K562 (cell line): ENCODE measurements around the gene TMEM139. TPM values are rescaled to one million over a fixed set of nuclear protein-coding genes. Genes with fewer than 3 reads are reported as not detected.

Experiments
- ATAC-seq: fragments of 200-7000 bp; cut with Tn5 transposase; 3 replicates; pipeline ENCODE4 v1.9.1; 2020; ENCODE audit warnings: moderate library complexity
- BruUV-seq: library from RNA; stranded (reverse); fragments of 400-500 nt; replicated peaks from 2 replicates; lab custom pipeline; 2021; lab: Mats Ljungman, UMichigan
- CTCF ChIA-PET: fragments of 300-600 bp; formaldehyde crosslinking; extraction: SDS; loops from one replicate; lab custom pipeline; 2021; ENCODE audit warnings: low intra/inter-chr PET ratio; lab: Yijun Ruan, JAX
- POLR2A ChIA-PET: fragments of 300-600, 350-650 bp; sonication (Branson Sonifier 250); formaldehyde crosslinking; extraction: SDS; loops from one replicate; lab custom pipeline; 2021; ENCODE audit warnings: antibody characterized with exemption, inconsistent platforms; lab: Yijun Ruan, JAX
- DNase-seq, 4 experiments: peaks; one replicate each; pipeline versions ENCODE4 v3.0.0 to v3.0.0-alpha.2; 2011 to 2018; ENCODE audit warnings: low spot score in 3 of 4, mixed read lengths in 3 of 4; ENCODE audit errors: extremely low read depth in 1 of 4
- FAIRE-seq: peaks from 2 replicates; lab custom pipeline; 2011; peaks lifted over from hg19 to GRCh38; lab: Jason Lieb, UNC
- H2AFZ ChIP-seq: 2 replicates; pipeline ENCODE4 v1.6.0; 2011; ENCODE audit warnings: low read depth, low read length, control low read depth, inconsistent platforms
- H3K27ac ChIP-seq: fragments of 200-600 bp; 3 replicates; pipeline ENCODE4 v1.8.0; 2011; ENCODE audit warnings: low read depth, mild to moderate bottlenecking, control low read depth, inconsistent platforms, low read length, moderate library complexity, mixed read lengths; ENCODE audit errors: extremely low read depth
- H3K27me3 ChIP-seq, 2 experiments: fragments of 300-600 bp in 1 of 2; 2 replicates in 1 of 2; 3 replicates in 1 of 2; pipeline versions ENCODE4 v1.6.0 to v1.8.0; 2011; ENCODE audit warnings: inconsistent platforms in 2 of 2, low read length in 2 of 2, mild to moderate bottlenecking in 1 of 2, mixed read lengths in 1 of 2, moderate library complexity in 1 of 2; ENCODE audit not compliant: control insufficient read depth in 2 of 2, insufficient read depth in 2 of 2
- H3K36me3 ChIP-seq: fragments of 300-600 bp; 3 replicates; pipeline ENCODE4 v1.8.0; 2011; ENCODE audit warnings: mild to moderate bottlenecking, low read length, inconsistent platforms; ENCODE audit not compliant: control insufficient read depth, insufficient read depth
- H3K4me1 ChIP-seq, 2 experiments: fragments of 200-600 bp in 1 of 2; replicated peaks in 1 of 2; 2 replicates in 1 of 2; 3 replicates in 1 of 2; pipeline versions ENCODE4 v1.5.1 to v1.8.0; 2011; ENCODE audit warnings: inconsistent platforms in 2 of 2, low read length in 2 of 2, mild to moderate bottlenecking in 1 of 2, mixed read lengths in 1 of 2, moderate library complexity in 1 of 2; ENCODE audit not compliant: control insufficient read depth in 2 of 2, insufficient read depth in 2 of 2
- H3K4me2 ChIP-seq: 2 replicates; pipeline ENCODE4 v1.6.1; 2011; ENCODE audit warnings: low read length, control low read depth, inconsistent platforms, mixed read lengths; ENCODE audit not compliant: insufficient read depth
- H3K4me3 ChIP-seq: fragments of 200-600 bp; sonication (generic), shearing (Covaris generic); 2 replicates; pipeline ENCODE4 v1.5.1; 2016; ENCODE audit warnings: control low read depth, inconsistent platforms
- H3K79me2 ChIP-seq: fragments of 200-600 bp; 3 replicates; pipeline ENCODE4 v1.8.0; 2011; ENCODE audit warnings: low read length, inconsistent platforms; ENCODE audit not compliant: control insufficient read depth, insufficient read depth
- H3K9ac ChIP-seq, 2 experiments: 2 replicates each; pipeline versions ENCODE4 v1.6.0 to v1.6.1; 2011; ENCODE audit warnings: low read depth in 2 of 2, low read length in 2 of 2, control low read depth in 1 of 2, inconsistent platforms in 1 of 2, mild to moderate bottlenecking in 1 of 2, mixed read lengths in 1 of 2; ENCODE audit not compliant: insufficient read depth in 1 of 2
- H3K9me1 ChIP-seq: one replicate; pipeline ENCODE4 v1.6.0; 2011; ENCODE audit warnings: inconsistent platforms, mild to moderate bottlenecking, low read length, moderate library complexity; ENCODE audit not compliant: control insufficient read depth, insufficient read depth
- H3K9me3 ChIP-seq: replicated peaks from 2 replicates; pipeline ENCODE4 v1.5.1; 2011; ENCODE audit warnings: low read depth, low read length, inconsistent platforms; ENCODE audit not compliant: control insufficient read depth, insufficient read depth
- H4K20me1 ChIP-seq: replicated peaks from 2 replicates; pipeline ENCODE4 v1.6.1; 2011; ENCODE audit warnings: low read length, inconsistent platforms, mixed read lengths; ENCODE audit not compliant: control insufficient read depth, insufficient read depth
- HOXB6 ChIP-seq: fragments of 250-450 bp; sonication (Bioruptor Pico); IDR thresholded peaks from 2 replicates; pipeline ENCODE4 v1.5.1; 2022; ENCODE audit warnings: mild to moderate bottlenecking, borderline replicate concordance
- KLF1 ChIP-seq: fragments of 450-650 bp; IDR thresholded peaks from 2 replicates; pipeline ENCODE4 v1.6.1; 2016; ENCODE audit warnings: missing genetic modification characterization, missing compliant biosample characterization
- LARP7 ChIP-seq: fragments of 450-650 bp; IDR thresholded peaks from 2 replicates; pipeline ENCODE4 v1.6.1; 2016
- MAX ChIP-seq: sonication (generic); formaldehyde crosslinking; IDR thresholded peaks from 2 replicates; pipeline ENCODE4 v1.9.0; 2022; ENCODE audit warnings: mild to moderate bottlenecking, missing genetic modification reagents
- PHTF2 ChIP-seq: fragments of 250-450 bp; sonication (Bioruptor Pico); IDR thresholded peaks from 2 replicates; pipeline ENCODE4 v1.5.0; 2021; ENCODE audit warnings: mild to moderate bottlenecking
- POLR2A ChIP-seq: fragments of 450-650 bp; conservative IDR thresholded peaks from 2 replicates; pipeline ENCODE4 v1.6.1; 2016
- PTRF ChIP-seq: fragments of 450-650 bp; IDR thresholded peaks from 2 replicates; pipeline ENCODE4 v1.6.1; 2016; ENCODE audit warnings: mild to moderate bottlenecking, missing genetic modification characterization, missing compliant biosample characterization
- SIX5 ChIP-seq, 2 experiments: IDR thresholded peaks; 2 replicates each; pipeline ENCODE4 v1.6.1; 2011; ENCODE audit warnings: low read length in 2 of 2, borderline replicate concordance in 1 of 2, low read depth in 1 of 2, mild to moderate bottlenecking in 1 of 2, moderate library complexity in 1 of 2; ENCODE audit not compliant: insufficient read depth in 1 of 2
- SRSF7 ChIP-seq: fragments of 200-400 bp; formaldehyde crosslinking; optimal IDR thresholded peaks from 2 replicates; pipeline ENCODE3; 2017; ENCODE audit warnings: mild to moderate bottlenecking, low read depth, low read length
- TSHZ1 ChIP-seq: fragments of 250-450 bp; sonication (Bioruptor Pico); IDR thresholded peaks from 2 replicates; pipeline ENCODE4 v1.4.0; 2020; ENCODE audit warnings: mild to moderate bottlenecking, moderate library complexity
- USF1 ChIP-seq: sonication (generic); formaldehyde crosslinking; IDR thresholded peaks from 2 replicates; pipeline ENCODE4 v1.9.0; 2022; ENCODE audit warnings: mild to moderate bottlenecking, missing genetic modification reagents
- ZNF445 ChIP-seq: fragments of 250-450 bp; sonication (Bioruptor Pico); IDR thresholded peaks from 2 replicates; pipeline ENCODE4 v1.4.0; 2020; ENCODE audit warnings: low read depth, mild to moderate bottlenecking, moderate library complexity
- ZNF780A ChIP-seq: fragments of 250-450 bp; sonication (Bioruptor Pico); IDR thresholded peaks from 2 replicates; pipeline ENCODE4 v1.5.0; 2021; ENCODE audit warnings: mild to moderate bottlenecking
- WGBS: fragments of 100-300 bp; shearing (Covaris generic); methylation state at CpG from one replicate; pipeline ENCODE4 v1.1.6; 2016; ENCODE audit warnings: low coverage, mixed read lengths; ENCODE audit not compliant: insufficient coverage; ENCODE audit errors: missing lambda C conversion rate; 5-methylcytosine and 5-hydroxymethylcytosine counted together
- in situ Hi-C: fragments of 300-500 bp; cut with MboI; formaldehyde crosslinking; loops from 4 replicates; pipeline ENCODE4 v1.15.0; 2018; ENCODE audit warnings: inconsistent platforms, mixed read lengths
- intact Hi-C: fragments of 100-400 bp; cut with micrococcal nuclease; formaldehyde crosslinking; loops from 2 replicates; pipeline ENCODE4 v1.14.2; 2022
- polyA plus RNA-seq, 8 experiments: library from polyadenylated mRNA; depleted of rRNA in 4 of 8; stranded (reverse) in 5 of 8; unstranded in 3 of 8; fragments of >200 nt; fragmentation: Nextera tagmentation in 2 of 8; fragmentation: Illumina TruSeq in 1 of 8; extraction: Ambion mirVana in 2 of 8; extraction: Trizol in 1 of 8; gene quantifications; 2 replicates each; pipeline versions ENCODE4 v1.2.1 to v1.2.3, GENCODE V29; 2011 to 2014; ENCODE audit warnings: inconsistent platforms in 1 of 8, missing spikeins in 1 of 8
- total RNA-seq, 7 experiments: library from RNA; depleted of rRNA in 6 of 7; stranded (reverse); fragments of >200 nt in 6 of 7; fragmentation: Illumina TruSeq in 2 of 7; extraction: Trizol in 2 of 7; gene quantifications; 2 replicates each; pipeline versions ENCODE4 v1.2.1 to v1.2.3, GENCODE V29; 2011 to 2021; ENCODE audit warnings: low replicate concordance in 1 of 7

Gene TMEM139
- total and polyA plus RNA-seq, 9 of the 15 experiments (the other 6 are each of a cell fraction or from before 2014, with no cell fraction given), result 0.27 to 1.8 (median 0.79) TPM

- TF ChIP-seq USF1 (CRISPR knock-in tag), result no peak
These were observed 16.5 kb downstream of the TMEM139 start (continued) for GRCh38 chr7:143300959-143301935.

- H3K79me2 ChIP-seq, result no peaks in the 10 kb centered on the region
- ATAC-seq, result no peak
- H3K9me1 ChIP-seq, result no peaks in the 10 kb centered on the region
- no TSS peak for BruUV-seq
- no peaks in the 10 kb centered on the region for H3K9me3 ChIP-seq
- in situ Hi-C loops (loop anchor here (10.0 kb wide), 2 partner anchors 59 to 289 kb away; no protein-coding TSS in a partner anchor), intact Hi-C loops (loop anchor here (2.0 kb wide), 1 partner anchor 35 kb away; no protein-coding TSS in a partner anchor)
- peaks cover 12% of the 10 kb centered on the region; the same call in 1 of the 2 replicates for H4K20me1 ChIP-seq
- CTCF ChIA-PET, result interaction anchor here (4.1 kb wide), 1 partner anchor 63 kb away, joined by 39 read pairs; no protein-coding TSS in a partner anchor
- 97% methylated on average over 10 of the region's 10 CpGs for WGBS
- H3K9ac ChIP-seq, result no peak overlapping the region
- no peak overlapping the region for H2AFZ ChIP-seq
- no peak for FAIRE-seq
- POLR2A ChIA-PET, result interaction anchor here (1.7 kb wide), 1 partner anchor 63 kb away, joined by 7 read pairs; no protein-coding TSS in a partner anchor
- H3K4me3 ChIP-seq, result no peak overlapping the region
- DNase-seq, result no peak
- H3K27ac ChIP-seq, result no peak overlapping the region
- TF ChIP-seq SRSF7, result no peak
- TF ChIP-seq POLR2A, result no peak
- TF ChIP-seq ZNF780A (CRISPR knock-in tag), result no peak
- TF ChIP-seq KLF1 (tag), result no peak
- no peak for TF ChIP-seq ZNF445
- TF ChIP-seq PHTF2, result no peak
- TF ChIP-seq HOXB6 (CRISPR knock-in tag), result no peak
- TF ChIP-seq PTRF (tag), result no peak
- no peak for TF ChIP-seq TSHZ1 (CRISPR knock-in tag)
- TF ChIP-seq MAX, result no peak
- TF ChIP-seq SIX5 (IDR thresholded peaks at IDR 0.05; ENCODE audit: borderline replicate concordance in 1 of 2, insufficient read depth in 1 of 2, low read depth in 1 of 2, low read length in 2 of 2), result no peak
- no peak for TF ChIP-seq LARP7
- no peaks in the 10 kb centered on the region for H3K27me3 ChIP-seq
- peaks cover 96% of the 10 kb centered on the region for H3K36me3 ChIP-seq
- H3K4me2 ChIP-seq, result no peak overlapping the region
- H3K4me1 ChIP-seq, result no peaks in the 10 kb centered on the region
These were observed 19.0 kb downstream of the TMEM139 start for GRCh38 chr7:143303733-143304132.
